ENCODE results near the gene NTRK2. TPM values are rescaled to one million over a fixed set of nuclear protein-coding genes. Genes with fewer than 3 reads are reported as not detected.

Gene NTRK2
- total RNA-seq, 1 experiment from 2014 or later: not detected

DNA sequence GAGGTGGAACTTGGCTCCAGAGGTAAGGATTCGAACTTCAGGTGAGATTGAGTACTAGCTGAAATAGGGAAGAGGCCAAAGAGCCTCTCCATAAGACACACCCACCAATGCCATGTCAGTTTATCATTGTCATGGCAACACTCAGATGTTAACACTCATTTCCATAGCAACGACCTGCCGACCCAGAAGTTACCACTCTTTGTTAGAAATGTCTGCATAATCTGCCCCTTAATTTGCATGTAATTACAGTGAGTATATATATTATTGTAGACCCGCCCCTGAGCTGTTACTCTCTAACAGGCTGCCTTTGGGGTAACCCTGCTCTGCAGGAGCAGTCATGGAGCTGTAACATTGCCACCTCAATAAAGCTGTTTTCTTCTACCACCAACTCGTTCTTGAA lies 10.2 kb upstream of the NTRK2 start:
- H3F3A ChIP-seq (ENCODE audit: insufficient read depth, low read depth): no peaks in the 10 kb centered on the region
- TF ChIP-seq CTCF (conservative IDR thresholded peaks at IDR 0.05): no peak
- no peak for TF ChIP-seq EZH2 (IDR thresholded peaks at IDR 0.05; ENCODE audit: low read depth)
- H3K9me2 ChIP-seq (ENCODE audit: insufficient read depth): no peaks in the 10 kb centered on the region
- H3K4me2 ChIP-seq: no peak overlapping the region
- no TSS peak for BruUV-seq (replicated peaks)
- CTCF ChIA-PET: interaction anchor here (0.5 kb wide), 1 partner anchor 39 kb away, joined by 3 read pairs; no protein-coding TSS in a partner anchor
- no peaks in the 10 kb centered on the region for H3K4me1 ChIP-seq (replicated peaks; ENCODE audit: insufficient read depth)
- no peak overlapping the region for H2AFZ ChIP-seq
- H3K27ac ChIP-seq: no peak overlapping the region
- H3K9me3 ChIP-seq (ENCODE audit: insufficient read depth, low read depth): no peaks in the 10 kb centered on the region
- POLR2A ChIA-PET (ENCODE audit: unreplicated experiment): no interaction called here
- H3K27me3 ChIP-seq (ENCODE audit: insufficient read depth, low read depth): no peaks in the 10 kb centered on the region
- no peaks in the 10 kb centered on the region for H3K36me3 ChIP-seq (ENCODE audit: low read depth)
- intact Hi-C loops (cut with micrococcal nuclease; ENCODE audit: unreplicated experiment): no loop called here
- DNase-seq: no peak
- H3K79me2 ChIP-seq (ENCODE audit: low read depth): no peaks in the 10 kb centered on the region
- H4K20me1 ChIP-seq (ENCODE audit: insufficient read depth): no peaks in the 10 kb centered on the region
- no peak overlapping the region for H3K4me3 ChIP-seq

- intact Hi-C loops (cut with micrococcal nuclease; ENCODE audit: unreplicated experiment): no loop called here
- H3K79me2 ChIP-seq (ENCODE audit: low read depth): no peaks in the 10 kb centered on the region
- DNase-seq: no peak
- H3K9me3 ChIP-seq (ENCODE audit: insufficient read depth, low read depth): no peaks in the 10 kb centered on the region; the same call in 1 of the 2 replicates
- no peak for TF ChIP-seq CTCF (conservative IDR thresholded peaks at IDR 0.05)
- no peaks in the 10 kb centered on the region for H3K9me2 ChIP-seq (ENCODE audit: insufficient read depth)
- H4K20me1 ChIP-seq (ENCODE audit: insufficient read depth): no peaks in the 10 kb centered on the region
- BruUV-seq (replicated peaks): no TSS peak
- no peaks in the 10 kb centered on the region for H3K36me3 ChIP-seq (ENCODE audit: low read depth)
- no peaks in the 10 kb centered on the region for H3K27me3 ChIP-seq (ENCODE audit: insufficient read depth, low read depth)
- no peak overlapping the region for H2AFZ ChIP-seq
- H3K4me2 ChIP-seq: no peak overlapping the region
- no peak overlapping the region for H3K27ac ChIP-seq
- ChIA-PET POLR2A (ENCODE audit: unreplicated experiment) (no interaction called here), CTCF (no interaction called here)
- no peaks in the 10 kb centered on the region for H3F3A ChIP-seq (ENCODE audit: insufficient read depth, low read depth)
- H3K4me1 ChIP-seq (replicated peaks; ENCODE audit: insufficient read depth): no peaks in the 10 kb centered on the region
- no peak overlapping the region for H3K4me3 ChIP-seq
These were observed 9.8 kb upstream of the NTRK2 start for GRCh38 chr9:84659773-84660172.

DNA sequence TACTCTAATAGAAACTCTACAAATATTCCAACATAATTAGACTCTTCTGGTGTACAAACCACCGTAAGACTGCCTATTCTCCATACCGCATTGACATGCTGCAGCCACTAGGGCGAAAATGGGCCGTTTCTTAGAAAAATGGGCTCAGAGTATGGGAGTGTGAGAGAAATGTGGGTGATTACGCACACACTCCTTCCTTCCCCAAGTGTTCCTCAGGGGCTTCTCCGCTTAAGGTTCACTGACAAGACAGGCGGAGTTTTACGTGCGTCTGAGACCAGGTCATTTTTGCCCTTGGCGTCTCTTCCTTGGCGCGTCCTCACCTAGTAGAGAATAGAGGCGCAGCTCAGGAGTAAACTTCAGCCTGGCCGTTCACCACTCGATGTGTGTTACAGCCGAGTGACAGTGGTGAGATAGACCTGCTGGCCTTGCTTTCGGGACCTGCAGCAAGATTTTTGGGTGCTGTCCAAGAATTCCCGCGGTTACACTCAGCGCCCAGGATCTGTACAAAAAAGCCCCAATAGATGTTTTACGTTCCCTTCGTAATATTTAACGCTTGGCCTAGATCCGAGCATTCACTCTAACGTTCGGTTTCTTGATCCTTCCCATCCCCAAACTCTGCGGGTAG lies 1.8 kb upstream of the NTRK2 start:
- Histone ChIP-seq H3K4me1 (replicated peaks; ENCODE audit: insufficient read depth) (no peaks in the 10 kb centered on the region), H2AFZ (no peak overlapping the region), H3K79me2 (ENCODE audit: low read depth) (no peaks in the 10 kb centered on the region), H3K27ac (no peak overlapping the region), H3K27me3 (ENCODE audit: insufficient read depth, low read depth) (peaks cover 7% of the 10 kb centered on the region; the same call in 1 of the 2 replicates), H3K9me2 (ENCODE audit: insufficient read depth) (no peaks in the 10 kb centered on the region), H3F3A (ENCODE audit: insufficient read depth, low read depth) (no peaks in the 10 kb centered on the region), H3K4me3 (no peak overlapping the region), H3K9me3 (ENCODE audit: insufficient read depth, low read depth) (no peaks in the 10 kb centered on the region; the same call in 1 of the 2 replicates), H3K36me3 (ENCODE audit: low read depth) (no peaks in the 10 kb centered on the region), H3K4me2 (no peak overlapping the region), H4K20me1 (ENCODE audit: insufficient read depth) (no peaks in the 10 kb centered on the region)
- TF ChIP-seq EZH2 (IDR thresholded peaks at IDR 0.05; ENCODE audit: low read depth) (no peak), CTCF (conservative IDR thresholded peaks at IDR 0.05) (no peak)
- POLR2A ChIA-PET (ENCODE audit: unreplicated experiment): no interaction called here
- intact Hi-C loops (cut with micrococcal nuclease; ENCODE audit: unreplicated experiment): no loop called here
- CTCF ChIA-PET: no interaction called here
- no peak for DNase-seq
- BruUV-seq (replicated peaks): no TSS peak
